Neural progenitor cell (in vitro differentiated cells): ENCODE data around the gene CFDP1. TPM values are rescaled to one million over a fixed set of nuclear protein-coding genes. Genes with fewer than 3 reads are reported as not detected.
A peak's percentile ranks its signal among the peaks of the same experiment; 100 is the strongest.
"Not testable (repeated sequence)": the region's sequence is repeated elsewhere in the genome, so short reads cannot be mapped to it uniquely, and the experiment has no call there.

Source experiments
- DNase-seq: peaks from one replicate; pipeline ENCODE4 v3.0.0-alpha.2; 2016; ENCODE audit warnings: low spot score
- H2AFZ ChIP-seq: fragments of 200-600 bp; sonication (generic); replicated peaks from 2 replicates; pipeline ENCODE4 v1.6.1; 2016; ENCODE audit warnings: antibody characterized with exemption
- H3F3A ChIP-seq: fragments of 200-600 bp; sonication (generic); 2 replicates; pipeline ENCODE4 v1.6.1; 2016; ENCODE audit warnings: antibody characterized with exemption, low read depth
- H3K27ac ChIP-seq: fragments of 200-600 bp; sonication (generic); 2 replicates; pipeline ENCODE4 v1.5.1; 2016; ENCODE audit warnings: mild to moderate bottlenecking
- H3K27me3 ChIP-seq: fragments of 200-600 bp; sonication (generic); 2 replicates; pipeline ENCODE4 v1.6.1; 2016; ENCODE audit warnings: mild to moderate bottlenecking, moderate library complexity
- H3K36me3 ChIP-seq: fragments of 200-600 bp; sonication (generic); 2 replicates; pipeline ENCODE4 v1.5.1; 2016
- H3K4me1 ChIP-seq: fragments of 200-600 bp; sonication (generic); 2 replicates; pipeline ENCODE4 v1.6.1; 2016; ENCODE audit warnings: mixed run types
- H3K4me2 ChIP-seq: fragments of 200-600 bp; sonication (generic); 2 replicates; pipeline ENCODE4 v1.6.1; 2016
- H3K4me3 ChIP-seq: fragments of 200-600 bp; sonication (generic); 2 replicates; pipeline ENCODE4 v1.5.1; 2016
- H3K79me2 ChIP-seq: fragments of 200-600 bp; sonication (generic); 2 replicates; pipeline ENCODE4 v1.6.1; 2016; ENCODE audit warnings: low read depth
- H3K9ac ChIP-seq: fragments of 200-600 bp; sonication (generic); 2 replicates; pipeline ENCODE4 v1.6.1; 2016
- H3K9me3 ChIP-seq: fragments of 200-600 bp; sonication (generic); 2 replicates; pipeline ENCODE4 v1.5.1; 2016; ENCODE audit warnings: low read depth
- H4K20me1 ChIP-seq: fragments of 200-600 bp; sonication (generic); 2 replicates; pipeline ENCODE4 v1.6.1; 2016; ENCODE audit warnings: low read depth
- H3K27ac Mint-ChIP-seq: 3 replicates; pipeline ENCODE4 v1.8.0; 2021; ENCODE audit warnings: mixed read lengths
- H3K27me3 Mint-ChIP-seq: 2 replicates; pipeline ENCODE4 v1.8.0; 2022; ENCODE audit warnings: low read depth, mild to moderate bottlenecking, inconsistent platforms, moderate library complexity, mixed read lengths; ENCODE audit not compliant: insufficient read depth
- H3K36me3 Mint-ChIP-seq: 3 replicates; pipeline ENCODE4 v1.8.0; 2021; ENCODE audit warnings: mixed read lengths
- H3K4me1 Mint-ChIP-seq: 3 replicates; pipeline ENCODE4 v1.8.0; 2021; ENCODE audit warnings: mixed read lengths
- H3K4me3 Mint-ChIP-seq: 3 replicates; pipeline ENCODE4 v1.8.0; 2021; ENCODE audit warnings: mild to moderate bottlenecking, moderate library complexity, mixed read lengths
- H3K9me3 Mint-ChIP-seq: 3 replicates; pipeline ENCODE4 v1.8.0; 2020; ENCODE audit warnings: mixed read lengths
- CTCF ChIP-seq: fragments of 200-600 bp; sonication (generic); IDR thresholded peaks from 2 replicates; pipeline ENCODE4 v1.5.1; 2017; ENCODE audit warnings: antibody characterized with exemption, mild to moderate bottlenecking
- EZH2 ChIP-seq: fragments of 200-600 bp; sonication (generic); IDR thresholded peaks from 2 replicates; pipeline ENCODE4 v1.6.1; 2017; ENCODE audit warnings: antibody characterized with exemption, mild to moderate bottlenecking, moderate library complexity
- EZH2phosphoT487 ChIP-seq: fragments of 200-600 bp; sonication (generic); IDR thresholded peaks from 2 replicates; pipeline ENCODE4 v1.6.1; 2017; ENCODE audit warnings: antibody characterized with exemption
- total RNA-seq: library from RNA; depleted of rRNA; stranded (reverse); fragments of >200 nt; gene quantifications from 2 replicates; pipeline ENCODE4 v1.2.3, GENCODE V29; 2015; ENCODE audit warnings: low replicate concordance

The CFDP1 gene
- total RNA-seq, 1 donor from 2014 or later: 159 TPM

GRCh38 chr16:75429621-75430403 is 3.5 kb downstream of the CFDP1 start:
- Histone ChIP-seq H3K79me2 (peaks cover 84% of the 10 kb centered on the region), H3K9ac (no peak overlapping the region), H4K20me1 (peaks cover 15% of the 10 kb centered on the region), H3K27ac (no peak overlapping the region), H3K4me1 (no peaks in the 10 kb centered on the region), H3K4me3 (no peak overlapping the region), H3K9me3 (no peaks in the 10 kb centered on the region), H3K27me3 (peaks cover 3% of the 10 kb centered on the region), H3K36me3 (no peaks in the 10 kb centered on the region), H2AFZ (no peak overlapping the region), H3K4me2 (no peak overlapping the region), H3F3A (peaks cover 15% of the 10 kb centered on the region)
- TF ChIP-seq CTCF (no peak), EZH2 (no peak), EZH2phosphoT487 (no peak)
- Mint-ChIP-seq H3K36me3 (peaks cover 35% of the 10 kb centered on the region), H3K4me3 (peak overlapping the region; percentile 33), H3K4me1 (peaks cover 19% of the 10 kb centered on the region), H3K27me3 (peaks cover 6% of the 10 kb centered on the region), H3K27ac (no peak overlapping the region), H3K9me3 (peaks cover 9% of the 10 kb centered on the region)
- DNase-seq: no peak

GRCh38 chr16:75426524-75426923 is 6.8 kb downstream of the CFDP1 start:
- peaks cover 100% of the 10 kb centered on the region for H3K79me2 ChIP-seq
- H3K4me1 ChIP-seq, H3K27me3 Mint-ChIP-seq, H3K9ac ChIP-seq, DNase-seq, H3F3A ChIP-seq, H3K27ac ChIP-seq, H3K36me3 ChIP-seq, H3K4me2 ChIP-seq, H2AFZ ChIP-seq, H3K9me3 ChIP-seq, H3K27me3 ChIP-seq, H4K20me1 ChIP-seq, H3K27ac Mint-ChIP-seq, H3K4me3 ChIP-seq, H3K4me3 Mint-ChIP-seq: not testable (repeated sequence)
- peaks cover 12% of the 10 kb centered on the region for H3K4me1 Mint-ChIP-seq
- peaks cover 37% of the 10 kb centered on the region for H3K36me3 Mint-ChIP-seq
- H3K9me3 Mint-ChIP-seq: peaks cover 10% of the 10 kb centered on the region

- not testable (repeated sequence) for H3F3A ChIP-seq, H3K9ac ChIP-seq, H3K9me3 Mint-ChIP-seq, H3K4me3 ChIP-seq, H3K36me3 ChIP-seq, H3K4me2 ChIP-seq, H3K27ac ChIP-seq, H3K4me3 Mint-ChIP-seq, H3K27me3 ChIP-seq, H3K9me3 ChIP-seq, H4K20me1 ChIP-seq, H2AFZ ChIP-seq, H3K27me3 Mint-ChIP-seq, DNase-seq
- Mint-ChIP-seq H3K27ac (peak overlapping the region; percentile 67), H3K36me3 (peaks cover 25% of the 10 kb centered on the region), H3K4me1 (peaks cover 22% of the 10 kb centered on the region)
- Histone ChIP-seq H3K4me1 (peaks cover 11% of the 10 kb centered on the region), H3K79me2 (peaks cover 100% of the 10 kb centered on the region)
Measured at GRCh38 chr16:75424105-75424762, 9.1 kb downstream of the CFDP1 start.

- H3K4me2 ChIP-seq: no peak overlapping the region
- H3K27me3 ChIP-seq: no peaks in the 10 kb centered on the region
- peaks cover 8% of the 10 kb centered on the region for H3K9me3 Mint-ChIP-seq
- peaks cover 22% of the 10 kb centered on the region for H3K4me1 Mint-ChIP-seq
- H3K4me1 ChIP-seq: peaks cover 11% of the 10 kb centered on the region
- peaks cover 21% of the 10 kb centered on the region for H3K36me3 Mint-ChIP-seq
- H3K79me2 ChIP-seq: peaks cover 100% of the 10 kb centered on the region
- no peak overlapping the region for H2AFZ ChIP-seq
- H3K4me3 Mint-ChIP-seq: no peak overlapping the region
- peak overlapping the region; percentile 67 for H3K27ac Mint-ChIP-seq
- TF ChIP-seq EZH2: no peak
- TF ChIP-seq CTCF: no peak
- TF ChIP-seq EZH2phosphoT487: no peak
- H4K20me1 ChIP-seq: peaks cover 11% of the 10 kb centered on the region
- no peaks in the 10 kb centered on the region for H3F3A ChIP-seq
- H3K4me3 ChIP-seq: no peak overlapping the region
- no peak overlapping the region for H3K27ac ChIP-seq
- no peaks in the 10 kb centered on the region for H3K9me3 ChIP-seq
- no peaks in the 10 kb centered on the region for H3K36me3 ChIP-seq
- H3K9ac ChIP-seq: no peak overlapping the region
- peaks cover 4% of the 10 kb centered on the region for H3K27me3 Mint-ChIP-seq
- DNase-seq: no peak
Measured at GRCh38 chr16:75423723-75424104, 9.6 kb downstream of the CFDP1 start.
